HG03469 (cell line): ENCODE measurements around the gene NFATC4.

Experiments used
- ATAC-seq: cut with Tn5 transposase; IDR thresholded peaks from one replicate; pipeline ENCODE4 v1.9.1; 2021; ENCODE audit warnings: mild to moderate bottlenecking, moderate library complexity, moderate number of reproducible peaks; ENCODE audit not compliant: unreplicated experiment

The NFATC4 gene

DNA sequence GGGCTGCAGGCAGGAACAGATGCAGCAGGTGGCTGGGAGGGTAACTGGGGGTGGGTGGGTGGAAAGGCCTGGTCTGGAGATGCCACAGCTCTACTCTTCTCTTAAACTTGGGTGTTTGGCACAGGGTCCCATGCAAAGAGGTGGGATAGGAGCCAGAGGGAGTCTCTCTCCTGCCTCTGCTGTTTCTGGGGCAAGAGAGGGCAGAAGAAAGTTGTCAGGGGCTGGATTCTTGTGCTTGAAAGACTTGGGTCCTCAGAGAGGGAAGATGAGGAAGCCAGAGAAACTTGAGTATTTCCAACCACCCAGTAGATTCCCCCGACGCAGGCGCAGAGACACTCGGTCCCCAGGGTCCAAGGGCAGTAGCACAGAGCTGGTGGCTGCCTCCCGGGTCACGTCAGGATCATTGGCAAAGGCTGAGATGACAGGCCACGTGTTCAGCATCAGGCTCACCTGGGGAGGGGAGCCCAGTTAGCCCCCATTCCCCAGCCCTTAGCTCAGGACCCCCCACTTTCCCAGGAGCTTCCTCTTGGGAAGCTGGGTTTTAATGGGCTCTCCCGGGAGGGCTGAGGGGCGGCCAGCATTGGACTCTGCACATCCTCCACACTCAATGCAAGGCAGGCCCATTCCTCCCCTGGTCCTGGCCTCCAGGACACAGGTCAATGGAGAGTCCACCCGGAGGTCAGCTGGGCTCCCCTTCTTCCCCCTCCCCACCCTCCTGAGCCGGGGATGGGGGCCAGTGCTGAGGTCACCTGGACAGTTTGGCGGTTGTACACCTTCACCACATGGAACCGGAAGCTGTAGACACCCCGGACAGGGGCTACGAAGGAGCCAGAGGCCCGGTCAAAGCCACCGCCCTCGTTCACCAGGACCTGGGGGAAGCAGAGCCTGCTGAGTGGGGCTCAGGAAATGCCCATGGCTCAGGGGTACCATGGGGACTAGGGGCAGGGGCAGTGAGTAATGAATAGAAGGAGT is 59.8 kb downstream of the NFATC4 start:
- ATAC-seq = no peak

DNA sequence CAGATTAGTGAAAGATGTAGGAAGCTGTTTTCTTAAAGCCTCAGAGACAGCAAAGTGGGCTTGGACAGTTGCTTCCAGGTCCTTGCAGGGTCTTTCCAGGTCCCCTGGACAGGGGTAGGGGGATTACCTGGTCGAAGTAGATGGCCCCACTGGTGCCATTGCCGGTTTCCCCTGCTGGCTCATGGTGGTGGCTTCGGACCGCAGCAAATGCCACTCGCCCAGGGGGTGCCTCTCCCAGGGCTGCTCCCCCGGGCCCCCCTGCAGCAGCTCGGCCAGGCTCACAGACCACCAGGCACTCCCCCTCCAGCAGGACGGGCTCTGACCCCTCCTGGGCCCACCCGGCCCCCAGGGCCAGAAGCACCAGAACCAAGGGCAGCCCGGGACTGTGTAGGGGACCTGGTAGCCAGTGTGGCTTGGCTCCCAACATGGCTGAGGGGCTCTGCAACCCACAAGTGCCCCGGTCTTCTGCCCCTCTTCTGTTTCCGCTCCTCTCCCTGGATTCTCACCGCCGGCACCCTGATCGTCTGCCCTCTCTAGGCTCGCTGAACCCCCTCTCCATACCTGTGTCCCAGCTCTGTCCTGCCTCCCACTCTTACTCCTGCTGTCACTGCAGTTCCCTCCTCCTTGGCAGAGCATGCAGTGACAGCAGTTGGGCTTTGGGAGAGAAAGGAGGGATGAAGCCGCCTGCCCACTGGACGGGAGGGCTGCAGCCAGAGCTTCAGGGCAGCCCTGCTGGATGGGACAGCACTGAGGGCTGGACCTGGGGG is 60.8 kb downstream of the NFATC4 start:
- no peak for ATAC-seq
